Right atrium auricular region (tissue), 2 donors: ENCODE measurements around the gene TIAM1. TPM values are rescaled to one million over a fixed set of nuclear protein-coding genes. Genes with fewer than 3 reads are reported as not detected.

Source experiments
- DNase-seq: peaks from one replicate; pipeline ENCODE4 v3.0.0-alpha.2; 2019; ENCODE audit warnings: low spot score
- H3K27ac ChIP-seq, 2 donors: fragments of 200-600 bp; sonication (generic); 1 replicate in 1 of 2; 2 replicates in 1 of 2; pipeline ENCODE4 v1.5.1; 2016 to 2019
- H3K27me3 ChIP-seq, 2 donors: fragments of 200-600 bp; sonication (generic); one replicate each; pipeline versions ENCODE4 v1.5.1 to v1.6.0; 2017 to 2019
- H3K36me3 ChIP-seq: fragments of 200-600 bp; sonication (generic); one replicate; pipeline ENCODE4 v1.5.1; 2016
- H3K4me1 ChIP-seq, 2 donors: fragments of 200-600 bp; sonication (generic); one replicate each; pipeline versions ENCODE4 v1.5.1 to v1.6.0; 2017 to 2019
- H3K4me3 ChIP-seq, 2 donors: fragments of 200-600 bp; sonication (generic); 1 replicate in 1 of 2; 2 replicates in 1 of 2; pipeline ENCODE4 v1.5.1; 2017 to 2019; ENCODE audit warnings: mild to moderate bottlenecking in 1 of 2, moderate library complexity in 1 of 2
- H3K9me3 ChIP-seq, 2 donors: fragments of 200-600 bp; sonication (generic); one replicate each; pipeline ENCODE4 v1.5.1; 2019
- total RNA-seq, 2 donors: library from RNA; depleted of rRNA; stranded (reverse); fragments of >200 nt; gene quantifications; one replicate each; pipeline ENCODE4 v1.1.0, GENCODE V29; 2016
- TF ChIP-seq, protein P1 (sequence below), 2 donors: fragments of 200-600 bp; sonication (generic); IDR thresholded peaks; one replicate each; pipeline ENCODE4 v1.5.1; 2019; ENCODE audit warnings: antibody characterized with exemption in 2 of 2

The TIAM1 gene
- total RNA-seq, 2 donors from 2014 or later = 2.5 to 4.1 TPM

DNA sequence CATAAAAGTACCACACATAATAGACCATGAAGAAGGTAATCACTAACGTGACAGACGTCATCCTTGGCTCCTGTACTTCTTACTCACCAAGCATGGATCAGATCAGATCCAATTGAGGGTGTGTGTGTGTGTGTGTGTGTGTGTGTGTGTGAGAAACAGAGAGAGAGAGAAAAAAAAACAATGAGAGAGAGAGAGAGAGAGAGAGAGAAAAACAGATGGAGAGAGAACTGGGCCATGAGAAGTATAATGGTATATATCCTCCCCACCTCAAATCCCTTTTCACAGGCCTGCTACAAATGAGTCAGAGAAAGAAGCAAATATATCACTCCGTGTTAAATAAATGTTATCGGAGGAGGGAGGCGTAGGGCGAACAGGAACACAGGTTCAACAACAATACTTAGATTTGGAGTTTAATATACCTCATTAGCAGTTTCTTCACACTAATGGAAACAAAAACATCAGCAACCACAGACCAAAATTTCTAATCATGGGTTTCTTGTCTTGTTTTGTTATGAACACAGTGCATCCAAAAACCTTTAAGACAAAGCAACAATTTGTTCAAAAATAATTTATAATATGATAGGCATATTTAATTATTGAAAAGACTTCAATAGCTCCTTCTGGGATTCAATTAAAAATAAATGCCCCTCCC is 45.3 kb downstream of the TIAM1 start:
- no peaks in the 10 kb centered on the region for H3K36me3 ChIP-seq
- H3K27ac ChIP-seq = no peak overlapping the region
- H3K27me3 ChIP-seq = no peaks in the 10 kb centered on the region
- H3K9me3 ChIP-seq = no peaks in the 10 kb centered on the region
- H3K4me1 ChIP-seq = no peaks in the 10 kb centered on the region
- DNase-seq = no peak
- H3K4me3 ChIP-seq = no peak overlapping the region
- TF ChIP-seq, protein P1, sequence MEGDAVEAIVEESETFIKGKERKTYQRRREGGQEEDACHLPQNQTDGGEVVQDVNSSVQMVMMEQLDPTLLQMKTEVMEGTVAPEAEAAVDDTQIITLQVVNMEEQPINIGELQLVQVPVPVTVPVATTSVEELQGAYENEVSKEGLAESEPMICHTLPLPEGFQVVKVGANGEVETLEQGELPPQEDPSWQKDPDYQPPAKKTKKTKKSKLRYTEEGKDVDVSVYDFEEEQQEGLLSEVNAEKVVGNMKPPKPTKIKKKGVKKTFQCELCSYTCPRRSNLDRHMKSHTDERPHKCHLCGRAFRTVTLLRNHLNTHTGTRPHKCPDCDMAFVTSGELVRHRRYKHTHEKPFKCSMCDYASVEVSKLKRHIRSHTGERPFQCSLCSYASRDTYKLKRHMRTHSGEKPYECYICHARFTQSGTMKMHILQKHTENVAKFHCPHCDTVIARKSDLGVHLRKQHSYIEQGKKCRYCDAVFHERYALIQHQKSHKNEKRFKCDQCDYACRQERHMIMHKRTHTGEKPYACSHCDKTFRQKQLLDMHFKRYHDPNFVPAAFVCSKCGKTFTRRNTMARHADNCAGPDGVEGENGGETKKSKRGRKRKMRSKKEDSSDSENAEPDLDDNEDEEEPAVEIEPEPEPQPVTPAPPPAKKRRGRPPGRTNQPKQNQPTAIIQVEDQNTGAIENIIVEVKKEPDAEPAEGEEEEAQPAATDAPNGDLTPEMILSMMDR (IDR thresholded peaks at IDR 0.05) = no peak

DNA sequence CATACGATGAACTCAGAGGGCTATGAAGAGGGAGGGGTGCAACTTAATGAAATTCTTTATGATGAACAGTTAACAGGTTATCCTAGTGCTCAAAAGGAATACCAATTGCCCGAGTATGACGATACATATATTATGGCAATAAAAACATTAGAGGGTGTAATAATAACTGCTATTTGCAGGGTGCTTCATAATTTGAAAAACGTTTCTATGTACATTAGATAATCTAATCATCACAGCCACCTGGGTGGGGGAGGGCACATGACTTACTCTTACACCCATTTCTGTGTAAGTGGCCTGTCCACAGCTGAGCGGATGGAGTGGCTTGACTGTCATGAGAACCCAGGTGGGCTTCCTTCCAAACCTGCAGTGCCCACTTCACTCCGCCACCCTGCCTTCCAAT is 46.3 kb downstream of the TIAM1 start:
- Histone ChIP-seq H3K36me3 (no peaks in the 10 kb centered on the region), H3K27ac (no peak overlapping the region), H3K4me3 (no peak overlapping the region), H3K4me1 (no peaks in the 10 kb centered on the region), H3K9me3 (no peaks in the 10 kb centered on the region), H3K27me3 (no peaks in the 10 kb centered on the region)
- no peak for DNase-seq
- TF ChIP-seq, protein P1 (IDR thresholded peaks at IDR 0.05) = no peak

DNA sequence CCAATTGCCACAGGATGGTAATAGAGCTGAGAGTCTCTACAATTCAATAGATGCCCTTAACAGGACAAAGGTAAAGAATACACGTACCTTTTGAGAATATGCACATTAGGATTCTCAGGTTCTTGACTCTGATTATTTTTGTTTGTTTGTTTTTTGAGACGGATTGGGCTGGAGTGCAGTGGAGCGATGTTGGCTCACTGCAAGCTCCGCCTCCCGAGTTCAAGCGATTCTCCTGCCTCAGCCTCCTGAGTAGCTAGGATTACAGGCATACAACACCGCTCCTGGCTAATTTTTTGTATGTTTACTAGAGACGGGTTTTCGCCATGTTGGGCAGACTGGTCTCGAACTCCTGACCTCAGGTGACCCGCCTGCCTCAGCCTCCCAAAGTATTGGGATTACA is 48.4 kb downstream of the TIAM1 start:
- DNase-seq = no peak
- no peaks in the 10 kb centered on the region for H3K27me3 ChIP-seq
- H3K4me1 ChIP-seq = no peaks in the 10 kb centered on the region
- no peaks in the 10 kb centered on the region for H3K36me3 ChIP-seq
- no peaks in the 10 kb centered on the region for H3K9me3 ChIP-seq
- TF ChIP-seq, protein P1 (IDR thresholded peaks at IDR 0.05) = no peak
- H3K4me3 ChIP-seq = no peak overlapping the region
- no peak overlapping the region for H3K27ac ChIP-seq

DNA sequence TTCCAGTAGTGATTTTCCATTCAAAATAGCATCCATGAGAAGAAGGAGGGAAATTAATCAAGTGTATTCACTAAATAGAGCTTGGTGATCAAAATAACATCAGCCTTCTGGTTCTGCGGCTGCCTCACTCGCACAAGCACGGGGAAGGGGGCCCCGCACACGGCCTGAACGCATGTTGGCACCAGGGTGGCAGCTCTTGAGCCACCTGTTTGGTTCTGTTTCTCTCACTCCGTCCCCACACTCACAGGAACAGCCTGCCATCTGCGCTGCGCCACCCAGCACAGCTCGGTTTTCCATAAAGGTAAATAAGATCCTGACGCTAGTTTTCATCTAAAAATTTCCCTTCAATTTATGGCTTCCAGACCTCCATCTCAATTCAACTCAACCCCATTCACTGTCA is 49.4 kb downstream of the TIAM1 start:
- no peak for DNase-seq
- no peaks in the 10 kb centered on the region for H3K36me3 ChIP-seq
- no peak overlapping the region for H3K27ac ChIP-seq
- TF ChIP-seq, protein P1 (IDR thresholded peaks at IDR 0.05) = no peak
- H3K9me3 ChIP-seq = no peaks in the 10 kb centered on the region
- H3K4me3 ChIP-seq = no peak overlapping the region
- H3K4me1 ChIP-seq = no peaks in the 10 kb centered on the region
- H3K27me3 ChIP-seq = no peaks in the 10 kb centered on the region

DNA sequence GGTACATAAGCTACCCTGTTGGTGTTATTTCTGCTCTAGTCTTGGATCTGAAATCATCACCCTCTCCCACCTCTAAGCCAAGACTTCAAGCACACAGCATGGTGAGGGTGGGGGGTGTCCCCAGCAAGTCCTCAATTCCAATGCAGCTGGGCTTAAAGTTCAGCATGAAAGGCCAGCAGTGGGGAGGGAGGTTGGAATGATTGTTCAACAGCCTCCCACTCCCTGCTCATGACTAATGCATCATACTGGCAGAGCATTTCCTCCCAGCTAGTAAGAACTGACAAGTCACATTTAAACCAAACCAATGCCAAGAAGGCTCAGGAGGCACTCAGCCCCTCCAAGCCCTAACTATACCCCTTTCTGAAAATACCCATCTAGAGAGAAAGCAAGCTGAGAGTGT is 50.1 kb downstream of the TIAM1 start:
- Histone ChIP-seq H3K9me3 (no peaks in the 10 kb centered on the region), H3K4me1 (no peaks in the 10 kb centered on the region), H3K4me3 (no peak overlapping the region), H3K27me3 (no peaks in the 10 kb centered on the region), H3K36me3 (no peaks in the 10 kb centered on the region), H3K27ac (no peak overlapping the region)
- DNase-seq = no peak
- TF ChIP-seq, protein P1 (IDR thresholded peaks at IDR 0.05) = no peak

DNA sequence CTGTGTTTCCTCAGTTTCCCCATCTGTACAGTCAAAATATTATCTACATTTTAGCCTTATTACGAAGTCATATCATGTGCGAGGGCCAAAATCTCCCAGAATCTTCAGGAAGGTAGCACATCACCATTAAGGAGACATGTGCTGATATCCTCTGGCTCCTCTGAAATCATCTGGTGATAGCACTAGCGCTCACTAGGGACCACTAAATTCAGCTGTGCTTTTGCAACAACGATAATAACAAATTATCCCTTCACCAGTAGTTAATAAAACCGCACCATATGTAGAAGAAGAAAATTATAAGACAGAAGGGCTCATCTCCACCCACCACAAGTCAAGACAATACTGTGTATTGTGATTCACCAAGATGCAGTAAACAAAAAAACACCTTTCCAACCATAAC is 53.3 kb downstream of the TIAM1 start:
- Histone ChIP-seq H3K4me1 (no peaks in the 10 kb centered on the region), H3K4me3 (no peak overlapping the region), H3K9me3 (peaks cover 0 to 8% of the 10 kb centered on the region in 2 donors), H3K36me3 (no peaks in the 10 kb centered on the region), H3K27ac (no peak overlapping the region), H3K27me3 (no peaks in the 10 kb centered on the region)
- TF ChIP-seq, protein P1 (IDR thresholded peaks at IDR 0.05) = no peak
- no peak for DNase-seq
